Measurements from ENCODE around the gene BORCS8.
"Not testable (repeated sequence)": the region's sequence is repeated elsewhere in the genome, so short reads cannot be mapped to it uniquely, and the experiment has no call there.

Gene BORCS8

DNA sequence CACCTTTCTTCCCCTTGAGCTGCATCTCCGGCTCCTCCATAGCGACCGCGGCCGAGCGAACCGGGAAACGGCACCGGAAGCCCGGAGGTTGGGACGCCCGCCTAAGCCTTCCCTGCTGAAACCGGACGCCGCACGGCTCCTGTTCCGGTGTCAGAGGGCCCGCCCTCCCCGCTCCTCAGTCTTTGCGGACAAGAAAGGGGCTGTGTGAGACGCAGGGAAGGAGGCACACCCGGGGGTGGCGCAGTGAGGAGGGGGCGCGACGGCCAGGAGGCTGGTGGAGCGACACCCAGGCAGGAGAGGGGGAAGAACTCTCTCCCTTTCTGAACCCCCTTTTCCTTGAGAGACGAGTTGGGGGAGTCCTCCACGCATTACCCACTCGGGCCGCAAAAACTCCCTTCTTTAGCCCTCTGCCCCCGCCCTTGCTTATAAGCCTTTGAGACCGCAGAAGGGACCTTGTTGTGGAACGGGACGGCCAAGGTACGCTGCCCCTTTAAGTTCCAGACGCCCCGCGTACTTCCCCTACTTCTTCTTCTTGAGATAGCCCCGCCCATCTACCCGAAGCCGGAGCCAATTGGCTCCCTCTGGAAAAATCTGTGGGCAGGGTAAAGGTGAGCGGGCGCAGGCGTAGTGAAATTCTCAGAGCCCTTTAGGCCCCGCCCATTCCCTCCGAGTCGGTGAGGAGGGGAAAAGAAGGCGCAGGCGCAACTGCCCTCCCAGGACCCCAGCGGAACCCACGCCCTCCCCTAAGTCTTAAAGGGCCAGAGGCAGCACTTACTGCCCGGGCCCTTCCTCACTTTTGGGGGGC lies at the start of gene BORCS8, which contains the start of gene RFXANK:
BORCS8 (minus strand) TSS at position 75 of the 805 bp plus-strand sequence; CDS start at position 40, 35 bp downstream.
RFXANK (plus strand) TSS at position 181 of the 805 bp plus-strand sequence. CDS start 1,689 bp downstream, outside the sequence.
- peak; percentile 98 for DNase-seq

DNA sequence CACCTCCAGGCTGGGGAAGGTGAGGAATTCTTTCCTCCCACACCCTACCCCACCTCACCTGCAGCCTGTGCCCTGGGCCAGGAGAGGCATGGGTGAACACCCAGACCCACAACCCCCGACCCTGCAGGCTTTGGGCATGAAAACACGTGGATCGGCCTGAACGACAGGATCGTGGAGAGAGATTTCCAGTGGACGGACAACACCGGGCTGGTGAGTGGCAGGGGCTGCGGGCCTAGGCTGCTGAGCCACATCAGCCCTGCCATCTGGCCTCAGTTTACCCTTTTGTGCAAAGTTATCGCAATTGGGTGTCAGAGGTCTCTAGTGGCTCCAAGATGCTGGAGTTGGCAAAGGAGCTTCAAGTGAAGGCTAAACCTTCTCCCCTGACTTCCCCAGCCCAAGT lies 48.5 kb upstream of the BORCS8 start:
- no peak for DNase-seq

DNA sequence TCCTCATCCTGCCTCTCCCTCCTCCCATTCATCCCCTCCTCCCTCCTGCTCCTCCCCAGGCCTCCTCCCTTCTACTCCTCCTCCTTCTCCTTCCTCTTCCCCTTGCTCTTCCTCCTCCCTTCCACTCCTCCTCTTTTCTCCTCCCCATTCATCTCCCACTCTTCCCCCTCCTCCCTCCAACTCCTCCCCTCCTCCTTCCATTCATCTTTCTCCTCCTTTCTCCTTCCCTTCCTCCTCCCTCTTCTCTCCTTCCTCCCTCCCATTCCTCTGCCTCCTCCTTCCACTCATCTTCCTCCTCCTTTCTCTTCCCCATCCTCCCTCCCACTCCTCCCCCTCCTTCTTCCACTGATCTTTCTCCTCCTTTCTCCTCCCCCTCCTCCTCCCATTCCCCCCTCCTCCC lies 47.7 kb upstream of the BORCS8 start:
- no peak for DNase-seq

- DNase-seq: no peak
Observed at GRCh38 chr19:19238126-19238894, 46.4 kb upstream of the BORCS8 start.

GRCh38 chr19:19236173-19236572 lies 44.2 kb upstream of the BORCS8 start:
- no peak for DNase-seq

- no peak for DNase-seq
Observed at GRCh38 chr19:19234220-19234816, 42.4 kb upstream of the BORCS8 start.

- no peak for DNase-seq
Observed at GRCh38 chr19:19232261-19232721, 40.3 kb upstream of the BORCS8 start.

- DNase-seq: no peak
Observed at GRCh38 chr19:19230999-19231398, 39.0 kb upstream of the BORCS8 start.

GRCh38 chr19:19229701-19230100 lies 37.7 kb upstream of the BORCS8 start:
- DNase-seq: no peak

DNA sequence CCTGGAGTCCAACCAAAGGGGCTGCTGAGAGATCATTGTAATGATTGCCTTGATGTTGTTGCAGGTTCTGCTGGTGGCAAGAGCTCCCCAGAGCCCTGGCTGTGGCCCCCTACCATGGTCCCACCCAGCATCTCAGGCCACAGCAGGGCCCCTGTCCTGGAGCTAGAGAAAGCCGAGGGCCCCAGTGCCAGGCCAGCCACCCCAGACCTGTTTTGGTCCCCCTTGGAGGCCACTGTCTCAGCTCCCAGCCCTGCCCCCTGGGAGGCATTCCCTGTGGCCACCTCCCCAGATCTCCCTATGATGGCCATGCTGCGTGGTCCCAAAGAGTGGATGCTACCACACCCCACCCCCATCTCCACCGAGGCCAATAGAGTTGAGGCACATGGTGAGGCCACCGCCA lies 35.3 kb upstream of the BORCS8 start:
- DNase-seq: no peak

DNA sequence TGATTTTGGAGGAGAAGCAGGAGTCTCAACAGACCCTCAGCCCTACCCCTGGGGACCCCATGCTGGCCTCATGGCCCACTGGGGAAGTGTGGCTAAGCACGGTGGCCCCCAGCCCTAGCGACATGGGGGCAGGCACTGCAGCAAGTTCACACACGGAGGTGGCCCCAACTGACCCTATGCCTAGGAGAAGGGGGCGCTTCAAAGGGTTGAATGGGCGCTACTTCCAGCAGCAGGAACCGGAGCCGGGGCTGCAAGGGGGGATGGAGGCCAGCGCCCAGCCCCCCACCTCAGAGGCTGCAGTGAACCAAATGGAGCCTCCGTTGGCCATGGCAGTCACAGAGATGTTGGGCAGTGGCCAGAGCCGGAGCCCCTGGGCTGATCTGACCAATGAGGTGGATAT lies 34.7 kb upstream of the BORCS8 start:
- DNase-seq: no peak

DNA sequence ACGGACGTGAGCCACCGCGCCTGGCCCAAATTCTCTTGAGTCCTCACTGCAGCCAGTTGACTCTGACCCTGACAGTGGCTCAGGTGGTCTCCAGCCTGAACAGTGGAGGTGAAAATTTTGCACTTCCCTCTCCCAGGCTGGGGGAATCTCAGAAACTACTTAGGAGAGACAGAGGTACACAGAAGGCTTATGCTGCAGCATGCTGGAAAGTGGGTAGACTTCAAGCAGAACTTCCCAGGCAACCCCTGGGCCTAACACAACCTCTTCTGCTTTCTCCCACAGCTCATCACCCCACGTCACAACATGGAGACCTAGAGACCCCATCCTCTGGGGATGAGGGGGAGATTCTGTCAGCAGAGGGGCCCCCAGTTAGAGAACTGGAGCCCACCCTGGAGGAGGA lies 34.3 kb upstream of the BORCS8 start:
- no peak for DNase-seq

- DNase-seq: peak; percentile 38
Observed at GRCh38 chr19:19224852-19225494, 33.0 kb upstream of the BORCS8 start.

DNA sequence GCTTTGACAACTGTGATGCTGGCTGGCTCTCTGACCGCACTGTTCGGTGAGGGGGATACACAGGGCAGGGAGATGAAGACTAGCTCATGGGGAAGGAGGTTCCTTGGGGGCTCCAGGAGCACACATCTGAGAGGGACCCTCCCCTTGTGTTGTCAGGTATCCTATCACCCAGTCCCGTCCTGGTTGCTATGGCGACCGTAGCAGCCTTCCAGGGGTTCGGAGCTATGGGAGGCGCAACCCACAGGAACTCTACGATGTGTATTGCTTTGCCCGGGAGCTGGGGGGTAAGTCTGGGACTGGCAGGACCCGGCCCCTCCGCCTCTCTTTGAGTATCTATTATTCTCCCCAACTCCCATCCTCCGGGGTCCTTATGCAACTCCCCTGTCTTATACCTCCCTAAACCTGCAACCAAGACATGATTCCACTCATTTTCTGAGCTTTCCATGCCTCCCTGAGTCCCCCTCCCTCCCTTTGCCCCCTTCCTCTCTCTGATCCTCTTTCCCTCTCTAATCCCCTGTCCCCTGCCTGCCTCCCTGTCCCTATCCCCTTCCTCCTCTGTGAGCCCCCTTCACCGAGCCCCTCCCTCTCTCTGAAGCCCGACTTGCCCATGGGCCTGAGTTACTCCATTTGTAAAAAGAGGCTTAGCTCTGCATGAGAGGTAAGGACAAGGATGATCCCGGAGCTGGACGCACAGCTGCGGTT lies 32.3 kb upstream of the BORCS8 start:
- DNase-seq: no peak

GRCh38 chr19:19223636-19224035 lies 31.7 kb upstream of the BORCS8 start:
- no peak for DNase-seq

DNA sequence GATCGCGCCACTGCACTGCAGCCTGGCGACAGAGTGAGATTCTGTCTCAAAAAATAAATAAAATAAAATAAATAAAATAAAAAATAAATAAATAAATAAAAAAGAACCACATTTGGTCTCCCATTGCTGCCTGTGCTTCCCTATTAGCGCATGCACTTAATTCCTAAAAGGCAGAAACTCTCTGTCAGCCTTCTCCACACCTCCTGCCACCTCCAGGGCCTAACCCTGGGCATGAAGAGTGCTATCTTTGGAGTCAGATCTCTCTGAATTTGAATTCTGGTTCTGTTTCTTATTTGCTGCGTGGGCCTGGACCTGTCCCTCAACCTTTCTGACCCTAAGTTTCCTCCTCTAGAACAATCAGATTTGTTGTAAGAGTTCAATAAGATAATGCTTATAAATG lies 31.1 kb upstream of the BORCS8 start:
- DNase-seq: no peak

GRCh38 chr19:19221000-19221399 lies 29.0 kb upstream of the BORCS8 start:
- not testable (repeated sequence) for DNase-seq

DNA sequence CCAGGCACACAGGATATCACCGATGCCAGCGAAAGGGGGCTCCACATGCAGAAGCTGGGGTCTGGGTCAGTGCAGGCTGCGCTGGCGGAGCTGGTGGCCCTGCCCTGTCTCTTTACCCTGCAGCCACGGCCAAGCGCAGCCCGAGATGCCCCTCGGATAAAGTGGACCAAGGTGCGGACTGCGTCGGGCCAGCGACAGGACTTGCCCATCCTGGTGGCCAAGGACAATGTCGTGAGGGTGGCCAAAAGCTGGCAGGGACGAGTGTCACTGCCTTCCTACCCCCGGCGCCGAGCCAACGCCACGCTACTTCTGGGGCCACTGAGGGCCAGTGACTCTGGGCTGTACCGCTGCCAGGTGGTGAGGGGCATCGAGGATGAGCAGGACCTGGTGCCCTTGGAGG lies 27.0 kb upstream of the BORCS8 start:
- DNase-seq: no peak

DNA sequence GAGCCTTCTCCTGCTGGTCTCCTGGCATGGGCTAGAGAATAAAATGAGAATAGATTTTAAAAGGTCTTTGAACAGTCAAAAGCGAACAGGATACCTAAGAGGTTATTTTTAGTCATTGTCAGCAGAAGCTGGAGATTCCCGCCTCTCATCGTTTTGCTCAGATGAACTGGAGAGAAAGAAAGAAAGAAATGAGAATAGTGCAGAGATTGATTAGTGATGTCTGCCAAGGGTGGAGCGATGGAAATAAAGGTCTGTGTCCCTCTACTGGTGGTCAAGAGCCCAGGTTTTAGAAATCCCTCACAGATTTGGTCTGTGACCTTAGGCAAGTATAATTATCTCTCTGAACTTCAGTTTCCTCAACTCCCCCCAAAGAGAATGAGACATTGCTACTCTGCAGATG lies 25.1 kb upstream of the BORCS8 start:
- no peak for DNase-seq

GRCh38 chr19:19215792-19216191 lies 23.8 kb upstream of the BORCS8 start:
- DNase-seq: no peak

GRCh38 chr19:19214892-19215291 lies 22.9 kb upstream of the BORCS8 start:
- peak; percentile 31 for DNase-seq

DNA sequence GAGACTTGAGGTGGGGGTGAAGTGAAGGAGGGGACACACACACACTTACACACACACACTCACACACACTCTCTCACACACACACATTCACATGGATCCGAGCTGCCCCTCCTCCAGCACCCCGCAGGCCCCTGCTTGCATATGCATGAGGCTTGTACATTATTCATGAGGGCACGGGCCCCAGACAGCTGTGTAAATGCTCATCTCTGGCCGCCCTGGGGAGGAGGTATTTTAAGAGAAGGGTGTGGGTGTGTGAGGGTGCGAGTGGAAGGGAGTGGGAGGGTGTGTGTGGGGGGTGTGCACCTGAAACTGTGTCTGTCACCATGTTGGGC lies 22.2 kb upstream of the BORCS8 start:
- DNase-seq: no peak

Measured in GDM1 (cell line).